Smooth muscle cell of the brain vasculature (primary cell): Measurements from ENCODE around the gene DHCR7.

Source experiments
- DNase-seq: peaks from one replicate; pipeline ENCODE4 v3.0.0-alpha.2; 2012; ENCODE audit warnings: low read depth, low spot score

Gene DHCR7

GRCh38 chr11:71420455-71421241, 27.5 kb downstream of the DHCR7 start:
- no peak for DNase-seq

- no peak for DNase-seq
Observed at GRCh38 chr11:71418643-71419042, 29.6 kb downstream of the DHCR7 start.

GRCh38 chr11:71414645-71415044, 33.5 kb downstream of the DHCR7 start:
- no peak for DNase-seq

- no peak for DNase-seq
Observed at GRCh38 chr11:71410363-71410966, 37.7 kb downstream of the DHCR7 start.

- no peak for DNase-seq
Observed at GRCh38 chr11:71408826-71409225, 39.4 kb downstream of the DHCR7 start.

- DNase-seq = no peak
Observed at GRCh38 chr11:71407356-71407755, 40.8 kb downstream of the DHCR7 start.

GRCh38 chr11:71406681-71407080, 41.5 kb downstream of the DHCR7 start:
- DNase-seq = no peak

- DNase-seq = no peak
Observed at GRCh38 chr11:71404209-71404608, 44.0 kb downstream of the DHCR7 start.

GRCh38 chr11:71402878-71403277, 45.3 kb downstream of the DHCR7 start:
- no peak for DNase-seq

- no peak for DNase-seq
Observed at GRCh38 chr11:71400216-71400615, 48.0 kb downstream of the DHCR7 start.

GRCh38 chr11:71399341-71399740, 48.9 kb downstream of the DHCR7 start:
- DNase-seq = no peak

- no peak for DNase-seq
Observed at GRCh38 chr11:71397961-71398360, 50.2 kb downstream of the DHCR7 start.

GRCh38 chr11:71397331-71397860, 50.8 kb downstream of the DHCR7 start:
- no peak for DNase-seq

GRCh38 chr11:71396548-71397123, 51.6 kb downstream of the DHCR7 start:
- no peak for DNase-seq

GRCh38 chr11:71395774-71396173, 52.4 kb downstream of the DHCR7 start:
- no peak for DNase-seq

GRCh38 chr11:71395263-71395560, 53.0 kb downstream of the DHCR7 start:
- no peak for DNase-seq

- DNase-seq = no peak
Observed at GRCh38 chr11:71393283-71393682, 54.9 kb downstream of the DHCR7 start.

- DNase-seq = no peak
Observed at GRCh38 chr11:71391796-71392195, 56.4 kb downstream of the DHCR7 start.

GRCh38 chr11:71391352-71391751, 56.8 kb downstream of the DHCR7 start:
- DNase-seq = no peak

- no peak for DNase-seq
Observed at GRCh38 chr11:71388637-71389235, 59.5 kb downstream of the DHCR7 start.

- no peak for DNase-seq
Observed at GRCh38 chr11:71387784-71388636, 60.2 kb downstream of the DHCR7 start.

- DNase-seq = no peak
Observed at GRCh38 chr11:71387200-71387599, 61.0 kb downstream of the DHCR7 start.
